ENCODE results near the gene MLX. TPM values are rescaled to one million over a fixed set of nuclear protein-coding genes. Genes with fewer than 3 reads are reported as not detected.

The MLX gene
- total and polyA plus RNA-seq, 10 of the 15 experiments (the other 5 are each of a cell fraction or from before 2014, with no cell fraction given) = 34.4 to 65.0 (median 44.4) TPM

DNA sequence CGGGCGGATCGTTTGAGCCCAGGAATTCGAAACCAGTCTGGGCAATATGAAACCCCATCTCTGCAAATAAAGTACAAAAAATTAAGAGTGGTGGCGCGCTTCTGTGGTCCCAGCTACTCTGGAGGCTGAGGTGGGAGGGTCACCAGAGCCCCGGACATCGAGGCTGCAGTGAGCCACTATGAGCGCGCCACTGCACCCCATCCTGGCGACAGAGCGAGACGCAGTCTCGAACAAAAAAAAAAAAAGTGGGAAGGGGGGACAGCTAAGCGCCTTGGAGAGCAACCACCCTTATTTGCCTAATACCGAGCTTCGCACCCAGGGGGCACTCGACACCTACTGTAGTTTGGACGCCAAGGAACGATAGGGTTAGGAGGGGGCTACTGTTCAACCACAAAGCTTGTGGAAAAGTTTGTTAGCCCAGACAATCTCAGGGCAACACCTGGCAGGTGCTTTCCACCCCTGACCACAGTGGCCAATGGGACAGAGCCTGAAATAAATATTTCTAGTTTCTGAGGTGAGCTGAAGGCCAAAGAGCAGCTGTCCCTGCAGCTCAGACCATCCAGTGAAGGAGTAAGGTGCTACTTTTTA is 11.5 kb downstream of the MLX start:
- ChIA-PET CTCF (interaction anchor here (0.6 to 9.8 kb wide), 58 partner anchors 8 to 436 kb away, joined by 3 to 239 read pairs (median 6); partner anchors contain the start of genes BECN1, CCR10, MLX and PLEKHH3), SMC1A (ENCODE audit: uncharacterized antibody, unreplicated experiment) (interaction anchor here (0.6 to 5.7 kb wide), 44 partner anchors 8 to 420 kb away, joined by 3 to 124 read pairs (median 6); partner anchors contain the start of genes BECN1, CCR10, PLEKHH3 and PSME3), RAD21 (ENCODE audit: unreplicated experiment) (interaction anchor here (0.6 to 5.3 kb wide), 35 partner anchors 8 to 420 kb away, joined by 3 to 152 read pairs (median 9); partner anchors contain the start of genes BECN1, CCR10, CNTNAP1 and MLX), POLR2A (interaction anchor here (0.5 to 6.5 kb wide), 29 partner anchors 11 to 494 kb away, joined by 3 to 120 read pairs (median 5); partner anchors contain the start of genes CNTNAP1, MLX, PLEKHH3 and RETREG3)
- FAIRE-seq (peak; percentile 86), DNase-seq (ENCODE audit: low read depth, low spot score) (peak; percentile 92), ATAC-seq (peak; percentile 85)
- peaks cover 2% of the 10 kb centered on the region; the same call in 1 of the 2 replicates for H4K20me1 ChIP-seq (ENCODE audit: control insufficient read depth, insufficient read depth)
- H3K4me1 ChIP-seq (ENCODE audit: control insufficient read depth, insufficient read depth, low read length) = peaks cover 16% of the 10 kb centered on the region
- H3K4me3 ChIP-seq = peak overlapping the region; percentile 79
- 2% methylated on average over 20 of the region's 20 CpGs for WGBS (ENCODE audit: insufficient coverage, insufficient replicate concordance, low lambda C conversion rate, missing lambda C conversion rate)
- intact Hi-C loops (cut with micrococcal nuclease; ENCODE audit: unreplicated experiment) (loop anchor here (1.0 to 10.0 kb wide), 7 partner anchors 30 to 356 kb away; partner anchors contain the start of genes BECN1, CCR10, RETREG3 and TUBG1), in situ Hi-C loops (cut with MboI) (loop anchor here (10.0 kb wide), 1 partner anchor 186 kb away; the partner anchor contains the start of gene RAMP2)
- no peaks in the 10 kb centered on the region for H3K27me3 ChIP-seq (replicated peaks in 1 of 2; ENCODE audit: control insufficient read depth in 2 of 2, insufficient read depth in 2 of 2, low read length in 1 of 2)
- BruUV-seq (replicated peaks) = no TSS peak
- H3K9me3 ChIP-seq (replicated peaks; ENCODE audit: control insufficient read depth, insufficient read depth, low read length) = no peaks in the 10 kb centered on the region
- H3K79me2 ChIP-seq (ENCODE audit: control insufficient read depth, insufficient read depth, low read length) = peaks cover 17% of the 10 kb centered on the region
- H3K27ac ChIP-seq (ENCODE audit: control insufficient read depth, insufficient read depth) = peak overlapping the region; percentile 89
- peak overlapping the region; percentile 90 for H3K9ac ChIP-seq (ENCODE audit: control insufficient read depth, insufficient read depth, low read length)
- peaks cover 18 to 29% of the 10 kb centered on the region in 2 experiments for H3K36me3 ChIP-seq (ENCODE audit: control insufficient read depth in 2 of 2, insufficient read depth in 2 of 2, low read length in 1 of 2)
- peak overlapping the region; percentile 78 for H3K4me2 ChIP-seq (ENCODE audit: control insufficient read depth, insufficient read depth)
- H2AFZ ChIP-seq (ENCODE audit: control insufficient read depth, low read depth, low read length) = no peak overlapping the region
- TF ChIP-seq RUNX3 (IDR thresholded peaks at IDR 0.05; ENCODE audit: low read length) = peak; percentile 98
- TF ChIP-seq ZNF217 (IDR thresholded peaks at IDR 0.05) = no peak
- TF ChIP-seq MEF2B (IDR thresholded peaks at IDR 0.05; ENCODE audit: partially characterized antibody, poor library complexity, severe bottlenecking) = peak; percentile 86
- no peak for TF ChIP-seq NFYB (IDR thresholded peaks at IDR 0.05; ENCODE audit: insufficient read depth, low read depth, low read length)
- peak; percentile 92 for TF ChIP-seq MEF2A (IDR thresholded peaks at IDR 0.05; ENCODE audit: insufficient read depth, low read depth, low read length)
- TF ChIP-seq, protein P1, sequence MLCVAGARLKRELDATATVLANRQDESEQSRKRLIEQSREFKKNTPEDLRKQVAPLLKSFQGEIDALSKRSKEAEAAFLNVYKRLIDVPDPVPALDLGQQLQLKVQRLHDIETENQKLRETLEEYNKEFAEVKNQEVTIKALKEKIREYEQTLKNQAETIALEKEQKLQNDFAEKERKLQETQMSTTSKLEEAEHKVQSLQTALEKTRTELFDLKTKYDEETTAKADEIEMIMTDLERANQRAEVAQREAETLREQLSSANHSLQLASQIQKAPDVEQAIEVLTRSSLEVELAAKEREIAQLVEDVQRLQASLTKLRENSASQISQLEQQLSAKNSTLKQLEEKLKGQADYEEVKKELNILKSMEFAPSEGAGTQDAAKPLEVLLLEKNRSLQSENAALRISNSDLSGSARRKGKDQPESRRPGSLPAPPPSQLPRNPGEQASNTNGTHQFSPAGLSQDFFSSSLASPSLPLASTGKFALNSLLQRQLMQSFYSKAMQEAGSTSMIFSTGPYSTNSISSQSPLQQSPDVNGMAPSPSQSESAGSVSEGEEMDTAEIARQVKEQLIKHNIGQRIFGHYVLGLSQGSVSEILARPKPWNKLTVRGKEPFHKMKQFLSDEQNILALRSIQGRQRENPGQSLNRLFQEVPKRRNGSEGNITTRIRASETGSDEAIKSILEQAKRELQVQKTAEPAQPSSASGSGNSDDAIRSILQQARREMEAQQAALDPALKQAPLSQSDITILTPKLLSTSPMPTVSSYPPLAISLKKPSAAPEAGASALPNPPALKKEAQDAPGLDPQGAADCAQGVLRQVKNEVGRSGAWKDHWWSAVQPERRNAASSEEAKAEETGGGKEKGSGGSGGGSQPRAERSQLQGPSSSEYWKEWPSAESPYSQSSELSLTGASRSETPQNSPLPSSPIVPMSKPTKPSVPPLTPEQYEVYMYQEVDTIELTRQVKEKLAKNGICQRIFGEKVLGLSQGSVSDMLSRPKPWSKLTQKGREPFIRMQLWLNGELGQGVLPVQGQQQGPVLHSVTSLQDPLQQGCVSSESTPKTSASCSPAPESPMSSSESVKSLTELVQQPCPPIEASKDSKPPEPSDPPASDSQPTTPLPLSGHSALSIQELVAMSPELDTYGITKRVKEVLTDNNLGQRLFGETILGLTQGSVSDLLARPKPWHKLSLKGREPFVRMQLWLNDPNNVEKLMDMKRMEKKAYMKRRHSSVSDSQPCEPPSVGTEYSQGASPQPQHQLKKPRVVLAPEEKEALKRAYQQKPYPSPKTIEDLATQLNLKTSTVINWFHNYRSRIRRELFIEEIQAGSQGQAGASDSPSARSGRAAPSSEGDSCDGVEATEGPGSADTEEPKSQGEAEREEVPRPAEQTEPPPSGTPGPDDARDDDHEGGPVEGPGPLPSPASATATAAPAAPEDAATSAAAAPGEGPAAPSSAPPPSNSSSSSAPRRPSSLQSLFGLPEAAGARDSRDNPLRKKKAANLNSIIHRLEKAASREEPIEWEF (IDR thresholded peaks at IDR 0.05; ENCODE audit: insufficient replicate concordance, low read depth, low read length) = no peak
- TF ChIP-seq TCF3 (IDR thresholded peaks at IDR 0.05; ENCODE audit: borderline replicate concordance, insufficient read depth, low read depth, low read length) = peak; percentile 98
- TF ChIP-seq CBFB (IDR thresholded peaks at IDR 0.05; ENCODE audit: low read depth) = peak; percentile 87
- 0 out of 2 replicates have a peak, but pooled peaks have one; percentile 10 for TF ChIP-seq RAD51 (IDR thresholded peaks at IDR 0.05)
- TF ChIP-seq GATAD2B (conservative IDR thresholded peaks at IDR 0.05; ENCODE audit: low read depth) = peak; percentile 77; the same call in 1 of the 2 replicates
- peak; percentile 80 for TF ChIP-seq SKIL (IDR thresholded peaks at IDR 0.05; ENCODE audit: low read depth, poor library complexity, severe bottlenecking)
- no peak for TF ChIP-seq SREBF1 (IDR thresholded peaks at IDR 0.05; ENCODE audit: low read length)
